Measurements from ENCODE around the gene ITPRIPL2. TPM values are rescaled to one million over a fixed set of nuclear protein-coding genes. Genes with fewer than 3 reads are reported as not detected.

Gene ITPRIPL2
- total and polyA plus RNA-seq, 12 donors: 7.7 to 121 (median 53.6) TPM

- no peak for DNase-seq
- H3K4me3 ChIP-seq: no peak overlapping the region
- peaks cover 9 to 14% of the 10 kb centered on the region in 2 donors for H3K4me1 ChIP-seq (replicated peaks in 1 of 2)
- 81 to 88% (median 84%) methylated on average over 5 of the region's 5 CpGs for WGBS, 4 donors
- H3K27ac ChIP-seq: no peak overlapping the region
- TF ChIP-seq POLR2A (IDR thresholded peaks at IDR 0.05): no peak
- TF ChIP-seq CTCF (IDR thresholded peaks at IDR 0.05): no peak
- intact Hi-C loops (cut with DNase I): loop anchor here (5.0 to 10.0 kb wide), 4 partner anchors 79 to 416 kb away; partner anchors contain the start of gene SYT17 (in 1 of the 2)
- H3K36me3 ChIP-seq (replicated peaks in 1 of 2): no peaks in the 10 kb centered on the region
- H3K27me3 ChIP-seq: no peaks in the 10 kb centered on the region
- no peaks in the 10 kb centered on the region for H3K9me3 ChIP-seq (replicated peaks in 1 of 3)
These were observed 25.3 kb upstream of the ITPRIPL2 start for GRCh38 chr16:19088341-19088916.

- Histone ChIP-seq H3K27me3 (no peaks in the 10 kb centered on the region), H3K27ac (no peak overlapping the region), H3K4me3 (no peak overlapping the region), H3K36me3 (replicated peaks in 1 of 2) (no peaks in the 10 kb centered on the region), H3K4me1 (replicated peaks in 1 of 2) (peaks cover 9 to 14% of the 10 kb centered on the region in 2 donors), H3K9me3 (replicated peaks in 1 of 3) (no peaks in the 10 kb centered on the region)
- intact Hi-C loops (cut with DNase I): loop anchor here (5.0 to 10.0 kb wide), 4 partner anchors 78 to 415 kb away; partner anchors contain the start of gene SYT17 (in 1 of the 2)
- TF ChIP-seq POLR2A (IDR thresholded peaks at IDR 0.05): no peak
- TF ChIP-seq CTCF (IDR thresholded peaks at IDR 0.05): no peak
- no peak for DNase-seq
- WGBS, 4 donors: 86 to 90% (median 88%) methylated on average over 3 of the region's 3 CpGs
These were observed 24.3 kb upstream of the ITPRIPL2 start for GRCh38 chr16:19089410-19089955.

- Histone ChIP-seq H3K27ac (no peak overlapping the region), H3K36me3 (replicated peaks in 1 of 2) (no peaks in the 10 kb centered on the region), H3K4me1 (replicated peaks in 1 of 2) (peaks cover 8 to 9% of the 10 kb centered on the region in 2 donors), H3K4me3 (no peak overlapping the region), H3K9me3 (replicated peaks in 1 of 3) (no peaks in the 10 kb centered on the region), H3K27me3 (no peaks in the 10 kb centered on the region)
- intact Hi-C loops (cut with DNase I): loop anchor here in 1 of 2 donors (10.0 kb wide), 1 partner anchor 414 kb away; no protein-coding TSS in a partner anchor
- no peak for DNase-seq
- TF ChIP-seq CTCF (IDR thresholded peaks at IDR 0.05): no peak
- TF ChIP-seq POLR2A (IDR thresholded peaks at IDR 0.05): no peak
- WGBS, 4 donors: 86 to 93% (median 91%) methylated on average over 6 of the region's 6 CpGs
These were observed 22.8 kb upstream of the ITPRIPL2 start for GRCh38 chr16:19090916-19091315.

GRCh38 chr16:19092653-19093410, 20.9 kb upstream of the ITPRIPL2 start:
- intact Hi-C loops (cut with DNase I): loop anchor here in 1 of 2 donors (10.0 kb wide), 1 partner anchor 412 kb away; no protein-coding TSS in a partner anchor
- H3K27ac ChIP-seq: no peak overlapping the region
- no peak for DNase-seq
- H3K27me3 ChIP-seq: no peaks in the 10 kb centered on the region
- TF ChIP-seq POLR2A (IDR thresholded peaks at IDR 0.05): no peak
- TF ChIP-seq CTCF (IDR thresholded peaks at IDR 0.05): no peak
- WGBS, 4 donors: 65 to 69% (median 66%) methylated on average over 2 of the region's 2 CpGs
- H3K36me3 ChIP-seq (replicated peaks in 1 of 2): no peaks in the 10 kb centered on the region
- H3K4me1 ChIP-seq (replicated peaks in 1 of 2): no peaks in the 10 kb centered on the region
- no peaks in the 10 kb centered on the region for H3K9me3 ChIP-seq (replicated peaks in 1 of 3)
- no peak overlapping the region for H3K4me3 ChIP-seq
